ENCODE measurements around the gene SDHB.

SDHB gene

GRCh38 chr1:17045634-17046333 is 8.0 kb downstream of the SDHB start:
- peak; percentile 27 for DNase-seq (ENCODE audit: low read depth)

GRCh38 chr1:17045150-17045549 is 8.7 kb downstream of the SDHB start:
- no peak for DNase-seq (ENCODE audit: low read depth)

GRCh38 chr1:17043676-17044075 is 10.2 kb downstream of the SDHB start:
- DNase-seq (ENCODE audit: low read depth): no peak

- DNase-seq (ENCODE audit: low read depth): no peak
Measured at GRCh38 chr1:17040135-17040534, 13.7 kb downstream of the SDHB start.

- no peak for DNase-seq (ENCODE audit: low read depth)
Measured at GRCh38 chr1:17039522-17039921, 14.3 kb downstream of the SDHB start.

GRCh38 chr1:17033481-17033880 is 20.4 kb downstream of the SDHB start:
- no peak for DNase-seq (ENCODE audit: low read depth)

GRCh38 chr1:17032741-17033140 is 21.1 kb downstream of the SDHB start:
- no peak for DNase-seq (ENCODE audit: low read depth)

GRCh38 chr1:17031436-17031835 is 22.4 kb downstream of the SDHB start:
- DNase-seq (ENCODE audit: low read depth): no peak

- no peak for DNase-seq (ENCODE audit: low read depth)
Measured at GRCh38 chr1:17030206-17030605, 23.6 kb downstream of the SDHB start.

- no peak for DNase-seq (ENCODE audit: low read depth)
Measured at GRCh38 chr1:17028662-17029188, 25.1 kb downstream of the SDHB start.

- no peak for DNase-seq (ENCODE audit: low read depth)
Measured at GRCh38 chr1:17027900-17028299, 25.9 kb downstream of the SDHB start.

- DNase-seq (ENCODE audit: low read depth): no peak
Measured at GRCh38 chr1:17027403-17027802, 26.4 kb downstream of the SDHB start.

- DNase-seq (ENCODE audit: low read depth): no peak
Measured at GRCh38 chr1:17024721-17025120, 29.1 kb downstream of the SDHB start.

GRCh38 chr1:17023573-17023972 is 30.3 kb downstream of the SDHB start:
- no peak for DNase-seq (ENCODE audit: low read depth)

- DNase-seq (ENCODE audit: low read depth): no peak
Measured at GRCh38 chr1:17023102-17023501, 30.7 kb downstream of the SDHB start.

GRCh38 chr1:17021896-17022295 is 31.9 kb downstream of the SDHB start:
- DNase-seq (ENCODE audit: low read depth): no peak

GRCh38 chr1:17020502-17020901 is 33.3 kb downstream of the SDHB start:
- no peak for DNase-seq (ENCODE audit: low read depth)

GRCh38 chr1:17018849-17019248 is 35.0 kb downstream of the SDHB start:
- DNase-seq (ENCODE audit: low read depth): no peak

GRCh38 chr1:17017435-17017834 is 36.4 kb downstream of the SDHB start:
- no peak for DNase-seq (ENCODE audit: low read depth)

GRCh38 chr1:17016317-17016661 is 37.5 kb downstream of the SDHB start:
- DNase-seq (ENCODE audit: low read depth): peak; percentile 47

- no peak for DNase-seq (ENCODE audit: low read depth)
Measured at GRCh38 chr1:17014671-17015567, 38.9 kb downstream of the SDHB start.

- no peak for DNase-seq (ENCODE audit: low read depth)
Measured at GRCh38 chr1:17013491-17014320, 40.1 kb downstream of the SDHB start.

All from non-pigmented ciliary epithelial cell (primary cell).